Fibroblast of lung (primary cell): ENCODE results near the gene CALM1. TPM values are rescaled to one million over a fixed set of nuclear protein-coding genes. Genes with fewer than 3 reads are reported as not detected.

Experiments used
- DNase-seq, 2 donors: peaks; one replicate each; pipeline versions ENCODE4 v3.0.0 to v3.0.0-alpha.2; 2010; ENCODE audit warnings: low read depth in 2 of 2
- H2AFZ ChIP-seq: 2 replicates; pipeline ENCODE4 v1.5.1; 2012; ENCODE audit warnings: low read length, control low read depth, inconsistent platforms
- H3K27ac ChIP-seq: 2 replicates; pipeline ENCODE4 v1.5.1; 2011; ENCODE audit warnings: low read length, control low read depth; ENCODE audit not compliant: insufficient read depth
- H3K27me3 ChIP-seq: 2 replicates; pipeline ENCODE4 v1.5.1; 2011; ENCODE audit warnings: mild to moderate bottlenecking, low read length; ENCODE audit not compliant: control insufficient read depth, insufficient read depth
- H3K36me3 ChIP-seq: 2 replicates; pipeline ENCODE4 v1.5.1; 2011; ENCODE audit warnings: low read length; ENCODE audit not compliant: control insufficient read depth, insufficient read depth
- H3K4me1 ChIP-seq: 2 replicates; pipeline ENCODE4 v1.5.1; 2011; ENCODE audit warnings: low read length; ENCODE audit not compliant: control insufficient read depth, insufficient read depth; ENCODE audit errors: extremely low read depth
- H3K4me2 ChIP-seq: 2 replicates; pipeline ENCODE4 v1.5.1; 2011; ENCODE audit warnings: low read length, control low read depth; ENCODE audit not compliant: insufficient read depth; ENCODE audit errors: extremely low read depth
- H3K4me3 ChIP-seq, 4 experiments: fragments of 200-600 bp in 1 of 4; sonication (generic) in 1 of 4; replicated peaks in 1 of 4; 2 replicates each; pipeline ENCODE4 v1.5.1; 2011 to 2016; ENCODE audit warnings: low read length in 4 of 4, low read depth in 3 of 4, mild to moderate bottlenecking in 3 of 4, control low read depth in 2 of 4, inconsistent platforms in 1 of 4, mixed read lengths in 1 of 4; ENCODE audit not compliant: insufficient read depth in 1 of 4; ENCODE audit errors: control extremely low read depth in 1 of 4
- H3K79me2 ChIP-seq: 2 replicates; pipeline ENCODE4 v1.5.1; 2012; ENCODE audit warnings: mild to moderate bottlenecking, low read length, inconsistent platforms; ENCODE audit not compliant: control insufficient read depth, insufficient read depth
- H3K9ac ChIP-seq: 2 replicates; pipeline ENCODE4 v1.5.1; 2011; ENCODE audit warnings: mild to moderate bottlenecking, low read length, control low read depth; ENCODE audit not compliant: insufficient read depth
- H3K9me3 ChIP-seq: 2 replicates; pipeline ENCODE4 v1.5.1; 2012; ENCODE audit warnings: low read depth, low read length; ENCODE audit not compliant: control insufficient read depth, insufficient read depth
- H4K20me1 ChIP-seq: 2 replicates; pipeline ENCODE4 v1.5.1; 2011; ENCODE audit warnings: low read length; ENCODE audit not compliant: control insufficient read depth, insufficient read depth; ENCODE audit errors: extremely low read depth
- EZH2 ChIP-seq: IDR thresholded peaks from 2 replicates; pipeline ENCODE4 v1.5.1; 2012; ENCODE audit warnings: low read length, control low read depth, mild to moderate bottlenecking; ENCODE audit errors: missing control alignments
- polyA plus RNA-seq, 2 donors: library from polyadenylated mRNA; depleted of rRNA in 1 of 2; stranded (reverse) in 1 of 2; unstranded in 1 of 2; fragments of >200 nt; gene quantifications; 2 replicates each; pipeline ENCODE4 v1.2.1, GENCODE V29; 2011 to 2012; ENCODE audit warnings: missing spikeins in 1 of 2
- total RNA-seq: library from RNA; depleted of rRNA; stranded (reverse); fragments of >200 nt; gene quantifications from 2 replicates; pipeline ENCODE4 v1.2.1, GENCODE V29; 2014
- TF ChIP-seq, protein P1 (sequence below), 2 donors: IDR thresholded peaks in 1 of 2; conservative IDR thresholded peaks in 1 of 2; 1 replicate in 1 of 2; 2 replicates in 1 of 2; pipeline ENCODE4 v1.5.1; 2011 to 2012; ENCODE audit warnings: low read length in 2 of 2, control low read depth in 1 of 2, inconsistent platforms in 1 of 2, low read depth in 1 of 2, mild to moderate bottlenecking in 1 of 2

CALM1 gene
- total and polyA plus RNA-seq, 2 donors (not counting 1 experiment from before 2014, with no cell fraction given): 620 to 632 TPM

GRCh38 chr14:90442388-90442787 lies 45.6 kb downstream of the CALM1 start:
- TF ChIP-seq, protein P1, sequence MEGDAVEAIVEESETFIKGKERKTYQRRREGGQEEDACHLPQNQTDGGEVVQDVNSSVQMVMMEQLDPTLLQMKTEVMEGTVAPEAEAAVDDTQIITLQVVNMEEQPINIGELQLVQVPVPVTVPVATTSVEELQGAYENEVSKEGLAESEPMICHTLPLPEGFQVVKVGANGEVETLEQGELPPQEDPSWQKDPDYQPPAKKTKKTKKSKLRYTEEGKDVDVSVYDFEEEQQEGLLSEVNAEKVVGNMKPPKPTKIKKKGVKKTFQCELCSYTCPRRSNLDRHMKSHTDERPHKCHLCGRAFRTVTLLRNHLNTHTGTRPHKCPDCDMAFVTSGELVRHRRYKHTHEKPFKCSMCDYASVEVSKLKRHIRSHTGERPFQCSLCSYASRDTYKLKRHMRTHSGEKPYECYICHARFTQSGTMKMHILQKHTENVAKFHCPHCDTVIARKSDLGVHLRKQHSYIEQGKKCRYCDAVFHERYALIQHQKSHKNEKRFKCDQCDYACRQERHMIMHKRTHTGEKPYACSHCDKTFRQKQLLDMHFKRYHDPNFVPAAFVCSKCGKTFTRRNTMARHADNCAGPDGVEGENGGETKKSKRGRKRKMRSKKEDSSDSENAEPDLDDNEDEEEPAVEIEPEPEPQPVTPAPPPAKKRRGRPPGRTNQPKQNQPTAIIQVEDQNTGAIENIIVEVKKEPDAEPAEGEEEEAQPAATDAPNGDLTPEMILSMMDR (conservative IDR thresholded peaks at IDR 0.05 in 1 of 2, IDR thresholded peaks at IDR 0.05 in 1 of 2; ENCODE audit: low read depth in 1 of 2, low read length in 2 of 2): no peak
- no peak for TF ChIP-seq EZH2
- Histone ChIP-seq H3K27ac (no peak overlapping the region), H2AFZ (no peak overlapping the region), H3K4me1 (no peaks in the 10 kb centered on the region), H3K9me3 (no peaks in the 10 kb centered on the region), H3K9ac (no peak overlapping the region), H3K36me3 (no peaks in the 10 kb centered on the region), H3K4me3 (no peak overlapping the region), H3K4me2 (no peak overlapping the region), H3K27me3 (no peaks in the 10 kb centered on the region), H4K20me1 (no peaks in the 10 kb centered on the region), H3K79me2 (no peaks in the 10 kb centered on the region)
- DNase-seq: no peak

GRCh38 chr14:90443161-90444076 lies 46.6 kb downstream of the CALM1 start:
- Histone ChIP-seq H3K4me1 (no peaks in the 10 kb centered on the region), H3K9ac (no peak overlapping the region), H3K27me3 (no peaks in the 10 kb centered on the region), H3K4me3 (no peak overlapping the region), H3K79me2 (no peaks in the 10 kb centered on the region), H4K20me1 (no peaks in the 10 kb centered on the region), H3K4me2 (no peak overlapping the region), H2AFZ (no peak overlapping the region), H3K27ac (no peak overlapping the region), H3K9me3 (no peaks in the 10 kb centered on the region), H3K36me3 (no peaks in the 10 kb centered on the region)
- DNase-seq: no peak
- TF ChIP-seq EZH2: no peak
- TF ChIP-seq, protein P1 (conservative IDR thresholded peaks at IDR 0.05 in 1 of 2, IDR thresholded peaks at IDR 0.05 in 1 of 2; ENCODE audit: low read depth in 1 of 2, low read length in 2 of 2): no peak

DNA sequence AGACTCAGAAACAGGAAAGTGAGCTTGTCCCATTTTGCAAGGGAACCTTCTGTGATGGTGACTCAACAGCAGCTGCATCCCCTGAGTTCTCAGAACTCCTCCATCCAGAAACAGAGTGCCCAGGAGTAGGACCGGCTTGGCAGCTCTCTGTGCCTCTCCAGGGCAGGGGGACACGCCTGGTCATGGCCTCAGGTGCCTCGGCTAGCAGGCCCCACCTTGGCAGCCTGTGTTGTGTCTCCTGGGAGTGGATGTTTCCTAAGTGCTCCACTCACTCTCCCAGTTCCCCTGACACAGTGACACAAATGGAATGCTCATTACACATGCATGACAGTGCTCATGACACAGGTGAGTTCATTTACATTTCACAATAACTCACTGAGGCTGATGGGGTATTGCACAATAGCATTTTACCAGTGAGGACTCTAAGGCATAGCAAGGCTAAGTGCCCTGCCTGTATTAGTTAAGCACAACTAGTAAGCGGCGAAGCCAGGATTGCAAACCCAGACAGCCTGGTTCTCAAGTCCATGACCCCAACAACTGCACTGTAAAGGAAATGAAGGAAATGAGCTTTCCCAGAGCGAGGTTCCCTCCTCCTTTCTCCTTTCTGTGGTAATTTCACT lies 47.4 kb downstream of the CALM1 start:
- H3K36me3 ChIP-seq: no peaks in the 10 kb centered on the region
- H3K79me2 ChIP-seq: no peaks in the 10 kb centered on the region
- H3K9me3 ChIP-seq: no peaks in the 10 kb centered on the region
- H3K27ac ChIP-seq: no peak overlapping the region
- no peak overlapping the region for H3K4me3 ChIP-seq
- no peak overlapping the region for H3K4me2 ChIP-seq
- no peaks in the 10 kb centered on the region for H4K20me1 ChIP-seq
- no peaks in the 10 kb centered on the region for H3K4me1 ChIP-seq
- DNase-seq: peak in 1 of 2 donors; percentile 9
- H3K9ac ChIP-seq: no peak overlapping the region
- TF ChIP-seq, protein P1 (conservative IDR thresholded peaks at IDR 0.05 in 1 of 2, IDR thresholded peaks at IDR 0.05 in 1 of 2; ENCODE audit: low read depth in 1 of 2, low read length in 2 of 2): no peak
- no peak for TF ChIP-seq EZH2
- H3K27me3 ChIP-seq: no peaks in the 10 kb centered on the region
- no peak overlapping the region for H2AFZ ChIP-seq
